GM19023 (cell line): ENCODE results near the gene C6orf15.

ENCODE experiments used
- ATAC-seq: cut with Tn5 transposase; IDR thresholded peaks from one replicate; pipeline ENCODE4 v1.9.1; 2021; ENCODE audit warnings: mild to moderate bottlenecking, moderate library complexity; ENCODE audit not compliant: unreplicated experiment

C6orf15 gene

GRCh38 chr6:31112478-31112877 lies at the start of gene C6orf15:
Gene C6orf15, minus strand, starts transcription at chr6:31112575. Its CDS starts 20 bp downstream, at chr6:31112555.
- no peak for ATAC-seq

- no peak for ATAC-seq
These were observed 49.1 kb upstream of the C6orf15 start for GRCh38 chr6:31161216-31162126.

GRCh38 chr6:31158863-31159855 lies 46.8 kb upstream of the C6orf15 start:
- no peak for ATAC-seq

- peak; percentile 87 for ATAC-seq
These were observed 45.9 kb upstream of the C6orf15 start, which contains the start of gene TCF19 for GRCh38 chr6:31158140-31158862. Gene TCF19, plus strand, starts transcription at chr6:31158589. Its CDS starts 881 bp downstream, at chr6:31159470.

GRCh38 chr6:31157513-31158139 lies 45.3 kb upstream of the C6orf15 start, which contains the start of gene CCHCR1:
Gene CCHCR1, minus strand, starts transcription at chr6:31157802. Its CDS starts 202 bp downstream, at chr6:31157600.
- peak; percentile 6 for ATAC-seq

- ATAC-seq = no peak
These were observed 44.3 kb upstream of the C6orf15 start for GRCh38 chr6:31156641-31157040.

GRCh38 chr6:31154436-31154835 lies 42.1 kb upstream of the C6orf15 start:
- ATAC-seq = no peak

GRCh38 chr6:31152781-31153180 lies 40.4 kb upstream of the C6orf15 start:
- ATAC-seq = no peak

- ATAC-seq = no peak
These were observed 37.6 kb upstream of the C6orf15 start for GRCh38 chr6:31149827-31150447.

- no peak for ATAC-seq
These were observed 33.0 kb upstream of the C6orf15 start for GRCh38 chr6:31145386-31145785.

GRCh38 chr6:31144970-31145340 lies 32.6 kb upstream of the C6orf15 start:
- no peak for ATAC-seq

- ATAC-seq = no peak
These were observed 32.1 kb upstream of the C6orf15 start for GRCh38 chr6:31144296-31144969.

GRCh38 chr6:31143148-31143547 lies 30.8 kb upstream of the C6orf15 start:
- ATAC-seq = no peak

- ATAC-seq = no peak
These were observed 30.0 kb upstream of the C6orf15 start for GRCh38 chr6:31142361-31142761.

- no peak for ATAC-seq
These were observed 28.3 kb upstream of the C6orf15 start for GRCh38 chr6:31140643-31141042.

- no peak for ATAC-seq
These were observed 27.2 kb upstream of the C6orf15 start for GRCh38 chr6:31139599-31139998.

- ATAC-seq = no peak
These were observed 26.6 kb upstream of the C6orf15 start, which contains the start of gene PSORS1C2 for GRCh38 chr6:31138982-31139381. Gene PSORS1C2, minus strand, starts transcription at chr6:31139066. Its CDS starts 40 bp downstream, at chr6:31139026.

- ATAC-seq = no peak
These were observed 23.3 kb upstream of the C6orf15 start for GRCh38 chr6:31135710-31136109.

GRCh38 chr6:31132806-31133205 lies 20.4 kb upstream of the C6orf15 start:
- ATAC-seq = no peak
